ENCODE measurements around the gene B4GALT5.

GRCh38 chr20:49701241-49701790 lies 12.4 kb downstream of the B4GALT5 start:
- TF ChIP-seq, protein P1, sequence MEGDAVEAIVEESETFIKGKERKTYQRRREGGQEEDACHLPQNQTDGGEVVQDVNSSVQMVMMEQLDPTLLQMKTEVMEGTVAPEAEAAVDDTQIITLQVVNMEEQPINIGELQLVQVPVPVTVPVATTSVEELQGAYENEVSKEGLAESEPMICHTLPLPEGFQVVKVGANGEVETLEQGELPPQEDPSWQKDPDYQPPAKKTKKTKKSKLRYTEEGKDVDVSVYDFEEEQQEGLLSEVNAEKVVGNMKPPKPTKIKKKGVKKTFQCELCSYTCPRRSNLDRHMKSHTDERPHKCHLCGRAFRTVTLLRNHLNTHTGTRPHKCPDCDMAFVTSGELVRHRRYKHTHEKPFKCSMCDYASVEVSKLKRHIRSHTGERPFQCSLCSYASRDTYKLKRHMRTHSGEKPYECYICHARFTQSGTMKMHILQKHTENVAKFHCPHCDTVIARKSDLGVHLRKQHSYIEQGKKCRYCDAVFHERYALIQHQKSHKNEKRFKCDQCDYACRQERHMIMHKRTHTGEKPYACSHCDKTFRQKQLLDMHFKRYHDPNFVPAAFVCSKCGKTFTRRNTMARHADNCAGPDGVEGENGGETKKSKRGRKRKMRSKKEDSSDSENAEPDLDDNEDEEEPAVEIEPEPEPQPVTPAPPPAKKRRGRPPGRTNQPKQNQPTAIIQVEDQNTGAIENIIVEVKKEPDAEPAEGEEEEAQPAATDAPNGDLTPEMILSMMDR (IDR thresholded peaks at IDR 0.05 in 8 of 11, conservative IDR thresholded peaks at IDR 0.05 in 3 of 11), result no peak
- TF ChIP-seq POLR2A (IDR thresholded peaks at IDR 0.05), result no peak

Measured in spleen (tissue), 7 donors.